HCT116 (cell line): Measurements from ENCODE around the gene TXLNA. TPM values are rescaled to one million over a fixed set of nuclear protein-coding genes. Genes with fewer than 3 reads are reported as not detected.

Experiments used
- ATAC-seq: fragments of 200-7000 bp; cut with Tn5 transposase; 2 replicates; pipeline ENCODE4 v1.9.1; 2020; ENCODE audit warnings: mild to moderate bottlenecking, moderate library complexity
- BruUV-seq: library from RNA; stranded (reverse); fragments of 400-500 nt; replicated peaks from 2 replicates; lab custom pipeline; 2021; lab: Mats Ljungman, UMichigan
- CTCF ChIA-PET: fragments of 300-600 bp; sonication (Branson Sonifier 250); formaldehyde crosslinking; loops from one replicate; lab custom pipeline; 2021; ENCODE audit warnings: antibody characterized with exemption; lab: Charles Lee
- POLR2A ChIA-PET: fragments of 300-600, 350-600 bp; sonication (Branson Sonifier 250); formaldehyde crosslinking; loops from one replicate; lab custom pipeline; 2021; ENCODE audit warnings: antibody characterized with exemption; lab: Charles Lee
- RAD21 ChIA-PET, 2 experiments: fragments of 300-600 bp; sonication (Branson Sonifier 250); formaldehyde crosslinking; loops; one replicate each; lab custom pipeline; 2023; ENCODE audit warnings: low total read pairs in 2 of 2; ENCODE audit not compliant: uncharacterized antibody in 2 of 2, unreplicated experiment in 2 of 2, low non-redundant PET in 1 of 2; lab: Charles Lee
- DNase-seq: peaks from one replicate; pipeline ENCODE4 v3.0.0-alpha.2; 2010; ENCODE audit warnings: low read depth, low spot score
- H2AFZ ChIP-seq: fragments of 200-600 bp; shearing (Covaris generic), sonication (generic); 2 replicates; pipeline ENCODE4 v1.6.1; 2017; ENCODE audit warnings: low read depth, mixed run types, mixed read lengths, antibody characterized with exemption, low read length; ENCODE audit not compliant: poor library complexity, severe bottlenecking
- H3K27ac ChIP-seq: 2 replicates; pipeline ENCODE4 v1.5.1; 2012; ENCODE audit warnings: low read depth, low read length
- H3K27me3 ChIP-seq: fragments of 200-600 bp; sonication (generic); 2 replicates; pipeline ENCODE4 v1.6.1; 2016; ENCODE audit warnings: mixed run types, low read length, mixed read lengths; ENCODE audit not compliant: insufficient read depth
- H3K36me3 ChIP-seq, 2 experiments: fragments of 200-500 bp in 1 of 2; fragments of 200-600 bp in 1 of 2; sonication (Bioruptor generic) in 1 of 2; sonication (generic) in 1 of 2; 2 replicates each; pipeline versions ENCODE4 v1.5.1 to v1.6.1; 2014 to 2016; ENCODE audit warnings: low read length in 2 of 2, inconsistent platforms in 1 of 2, mixed read lengths in 1 of 2, mixed run types in 1 of 2; ENCODE audit not compliant: insufficient read depth in 2 of 2, control insufficient read depth in 1 of 2
- H3K4me1 ChIP-seq, 2 experiments: fragments of 200-600 bp in 1 of 2; sonication (generic) in 1 of 2; 2 replicates each; pipeline versions ENCODE4 v1.5.1 to v1.6.1; 2012 to 2017; ENCODE audit warnings: low read length in 2 of 2, inconsistent platforms in 1 of 2, mild to moderate bottlenecking in 1 of 2, mixed read lengths in 1 of 2, mixed run types in 1 of 2, moderate library complexity in 1 of 2; ENCODE audit not compliant: insufficient read depth in 2 of 2, control insufficient read depth in 1 of 2
- H3K4me2 ChIP-seq: fragments of 200-600 bp; sonication (generic); 2 replicates; pipeline ENCODE4 v1.6.1; 2017; ENCODE audit warnings: mixed run types, low read length, mixed read lengths
- H3K4me3 ChIP-seq, 2 experiments: fragments of 200-600 bp in 1 of 2; sonication (generic) in 1 of 2; replicated peaks in 1 of 2; 2 replicates each; pipeline ENCODE4 v1.5.1; 2011 to 2016; ENCODE audit warnings: low read length in 2 of 2, control low read depth in 1 of 2, low read depth in 1 of 2, mild to moderate bottlenecking in 1 of 2, mixed read lengths in 1 of 2, mixed run types in 1 of 2
- H3K79me2 ChIP-seq: fragments of 200-600 bp; sonication (generic); 2 replicates; pipeline ENCODE4 v1.6.1; 2017; ENCODE audit warnings: mild to moderate bottlenecking, mixed run types, low read length, moderate library complexity, mixed read lengths; ENCODE audit not compliant: insufficient read depth
- H3K9ac ChIP-seq: fragments of 200-600 bp; sonication (generic); 2 replicates; pipeline ENCODE4 v1.6.1; 2016; ENCODE audit warnings: low read length, mixed read lengths
- H3K9me2 ChIP-seq: fragments of 200-600 bp; sonication (generic), shearing (Covaris generic); 2 replicates; pipeline ENCODE4 v1.6.1; 2017; ENCODE audit warnings: mixed run types, mild to moderate bottlenecking, moderate library complexity; ENCODE audit not compliant: insufficient read depth
- H3K9me3 ChIP-seq, 2 experiments: fragments of 200-500 bp in 1 of 2; fragments of 200-600 bp in 1 of 2; sonication (Bioruptor generic) in 1 of 2; sonication (generic) in 1 of 2; 2 replicates each; pipeline ENCODE4 v1.6.1; 2014 to 2017; ENCODE audit warnings: low read length in 2 of 2, mixed read lengths in 2 of 2, inconsistent platforms in 1 of 2, low read depth in 1 of 2, mild to moderate bottlenecking in 1 of 2, mixed run types in 1 of 2, moderate library complexity in 1 of 2; ENCODE audit not compliant: control insufficient read depth in 1 of 2, insufficient read depth in 1 of 2
- H4K20me1 ChIP-seq: fragments of 200-600 bp; sonication (generic), shearing (Covaris generic); 2 replicates; pipeline ENCODE4 v1.6.1; 2017; ENCODE audit warnings: mixed run types, mild to moderate bottlenecking, moderate library complexity; ENCODE audit not compliant: insufficient read depth
- ATF3 ChIP-seq: IDR thresholded peaks from 2 replicates; pipeline ENCODE4 v1.6.1; 2012
- EGR1 ChIP-seq: IDR thresholded peaks from 2 replicates; pipeline ENCODE4 v1.6.1; 2012; ENCODE audit warnings: low read depth
- ELF1 ChIP-seq: IDR thresholded peaks from 2 replicates; pipeline ENCODE4 v1.6.1; 2012; ENCODE audit warnings: low read depth, borderline replicate concordance
- FOSL1 ChIP-seq: IDR thresholded peaks from 2 replicates; pipeline ENCODE4 v1.6.1; 2012; ENCODE audit warnings: low read depth
- RAD21 ChIP-seq: IDR thresholded peaks from 2 replicates; pipeline ENCODE4 v1.6.1; 2012; ENCODE audit warnings: low read depth, mild to moderate bottlenecking
- YY1 ChIP-seq: IDR thresholded peaks from 2 replicates; pipeline ENCODE4 v1.6.1; 2011; ENCODE audit warnings: low read length, low read depth, moderate library complexity, mild to moderate bottlenecking; ENCODE audit not compliant: insufficient replicate concordance; ENCODE audit errors: extremely low read depth
- intact Hi-C: fragments of 100-400 bp; cut with micrococcal nuclease; formaldehyde crosslinking; loops from 2 replicates; pipeline ENCODE4 v1.10.0; 2022
- total RNA-seq: library from RNA; stranded (reverse); gene quantifications from one replicate; pipeline ENCODE4 v1.2.1, GENCODE V29; 2021; ENCODE audit not compliant: unreplicated experiment
- TF ChIP-seq, protein P1 (sequence below): IDR thresholded peaks from 2 replicates; pipeline ENCODE4 v1.6.1; 2012

The TXLNA gene
- total RNA-seq, 1 experiment from 2014 or later: 37.2 TPM

GRCh38 chr1:32200226-32201010 is 20.9 kb downstream of the TXLNA start, which contains the start of gene CCDC28B:
Gene CCDC28B (plus strand): TSS chr1:32200595. CDS start chr1:32201936, 1,341 bp downstream.
- intact Hi-C loops: no loop called here
- Histone ChIP-seq H3K36me3 (peaks cover 2 to 19% of the 10 kb centered on the region in 2 experiments; a peak in 3 of 4 replicates), H2AFZ (no peak within 1 kb of the TSS), H3K4me2 (peak within 1 kb of the TSS; percentile 71), H3K79me2 (no peaks in the 10 kb centered on the region), H3K9me3 (no peaks in the 10 kb centered on the region), H3K9ac (peak within 1 kb of the TSS; percentile 47), H3K4me1 (peaks cover 5 to 28% of the 10 kb centered on the region in 2 experiments; a peak in 3 of 4 replicates), H3K27me3 (no peaks in the 10 kb centered on the region), H3K4me3 (peak within 1 kb of the TSS; percentile 38 to 51), H3K27ac (no peak within 1 kb of the TSS), H3K9me2 (no peaks in the 10 kb centered on the region), H4K20me1 (no peaks in the 10 kb centered on the region)
- CTCF ChIA-PET: interaction anchor here (1.0 to 1.4 kb wide), 2 partner anchors 15 to 48 kb away, joined by 3 read pairs; no protein-coding TSS in a partner anchor
- TF ChIP-seq, protein P1, sequence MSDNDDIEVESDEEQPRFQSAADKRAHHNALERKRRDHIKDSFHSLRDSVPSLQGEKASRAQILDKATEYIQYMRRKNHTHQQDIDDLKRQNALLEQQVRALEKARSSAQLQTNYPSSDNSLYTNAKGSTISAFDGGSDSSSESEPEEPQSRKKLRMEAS: peak; percentile 78
- TF ChIP-seq RAD21 (no peak), ATF3 (no peak), FOSL1 (no peak), EGR1 (peak; percentile 50; the same call in 1 of the 2 replicates), YY1 (peak; percentile 46), ELF1 (no peak)
- DNase-seq (no peak), ATAC-seq (peak; percentile 55)
- RAD21 ChIA-PET: no interaction called here
- POLR2A ChIA-PET: interaction anchor here (0.7 kb wide), 1 partner anchor 59 kb away, joined by 3 read pairs; no protein-coding TSS in a partner anchor
- no TSS peak for BruUV-seq
